Panc1 (cell line): Measurements from ENCODE around the gene CD300LF.

Experiments
- CTCF ChIP-seq: fragments of 450-650 bp; IDR thresholded peaks from 2 replicates; pipeline ENCODE4 v1.5.1; 2017; ENCODE audit warnings: mild to moderate bottlenecking
- POLR2AphosphoS5 ChIP-seq: IDR thresholded peaks from 2 replicates; pipeline ENCODE4 v1.6.1; 2012; ENCODE audit warnings: mild to moderate bottlenecking, low read depth, low read length, moderate library complexity
- REST ChIP-seq, 2 experiments: IDR thresholded peaks; 2 replicates each; pipeline ENCODE4 v1.6.1; 2011 to 2012; ENCODE audit warnings: low read depth in 2 of 2, control low read depth in 1 of 2, low read length in 1 of 2, mild to moderate bottlenecking in 1 of 2, moderate library complexity in 1 of 2; ENCODE audit not compliant: insufficient read depth in 1 of 2
- SIN3A ChIP-seq: IDR thresholded peaks from 2 replicates; pipeline ENCODE4 v1.6.1; 2012; ENCODE audit warnings: low read depth, mild to moderate bottlenecking, low read length, moderate library complexity, borderline replicate concordance; ENCODE audit not compliant: insufficient read depth
- TCF7L2 ChIP-seq: IDR thresholded peaks from 2 replicates; pipeline ENCODE4 v1.6.1; 2011; ENCODE audit warnings: mild to moderate bottlenecking, low read depth, low read length, inconsistent platforms

DNA sequence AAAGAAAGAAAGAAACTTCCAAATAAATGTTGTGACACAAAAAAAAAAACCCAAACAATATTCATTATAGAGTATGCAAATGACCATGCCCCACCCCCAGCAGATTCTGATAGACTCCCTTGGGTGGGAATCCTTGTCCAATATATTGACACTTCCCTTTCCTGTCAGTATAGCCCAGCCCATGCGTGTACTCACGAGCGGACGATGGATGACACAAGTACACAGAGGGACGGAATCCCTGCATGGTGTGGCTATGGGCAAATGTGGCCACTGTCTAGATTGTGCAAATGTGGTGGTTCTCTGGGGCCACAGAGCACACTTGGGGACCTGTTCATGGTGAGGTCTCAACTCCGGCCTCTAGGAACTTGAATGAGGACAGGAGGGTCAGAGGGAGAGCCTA is 27.4 kb upstream of the CD300LF start:
- TF ChIP-seq CTCF: no peak
- no peak for TF ChIP-seq POLR2AphosphoS5
- TF ChIP-seq TCF7L2: no peak
- TF ChIP-seq SIN3A: no peak
- no peak for TF ChIP-seq REST (IDR thresholded peaks at IDR 0.05; ENCODE audit: insufficient read depth in 1 of 2, low read depth in 2 of 2, low read length in 1 of 2)
